Osteoblast (primary cell): ENCODE measurements around the gene ZNF521. TPM values are rescaled to one million over a fixed set of nuclear protein-coding genes. Genes with fewer than 3 reads are reported as not detected.

ENCODE experiments used
- DNase-seq: peaks from one replicate; pipeline ENCODE4 v3.0.0; 2011; ENCODE audit warnings: low spot score, mixed read lengths; ENCODE audit not compliant: insufficient read length; ENCODE audit errors: missing footprints
- H2AFZ ChIP-seq: 2 replicates; pipeline ENCODE4 v1.6.0; 2011; ENCODE audit warnings: mild to moderate bottlenecking, low read length
- H3K27ac ChIP-seq: 2 replicates; pipeline ENCODE4 v1.5.1; 2011; ENCODE audit warnings: mild to moderate bottlenecking, low read depth, low read length, moderate library complexity
- H3K27me3 ChIP-seq: 2 replicates; pipeline ENCODE4 v1.6.0; 2012; ENCODE audit warnings: mild to moderate bottlenecking, control low read depth, inconsistent platforms, low read length, moderate library complexity; ENCODE audit not compliant: insufficient read depth
- H3K36me3 ChIP-seq: 2 replicates; pipeline ENCODE4 v1.5.1; 2011; ENCODE audit warnings: mild to moderate bottlenecking, low read length, control low read depth, moderate library complexity; ENCODE audit not compliant: insufficient read depth
- H3K4me1 ChIP-seq: 2 replicates; pipeline ENCODE4 v1.5.1; 2011; ENCODE audit warnings: mild to moderate bottlenecking, low read length, control low read depth, moderate library complexity; ENCODE audit not compliant: insufficient read depth
- H3K4me2 ChIP-seq: 2 replicates; pipeline ENCODE4 v1.6.0; 2011; ENCODE audit warnings: mild to moderate bottlenecking, low read length; ENCODE audit not compliant: insufficient read depth
- H3K4me3 ChIP-seq: fragments of 200-600 bp; sonication (generic); 3 replicates; pipeline ENCODE4 v1.5.1; 2012; ENCODE audit warnings: mild to moderate bottlenecking, low read length, inconsistent platforms; ENCODE audit not compliant: insufficient read depth
- H3K79me2 ChIP-seq: 2 replicates; pipeline ENCODE4 v1.6.0; 2012; ENCODE audit warnings: mild to moderate bottlenecking, low read length, control low read depth, inconsistent platforms; ENCODE audit not compliant: insufficient read depth
- H3K9me3 ChIP-seq: 2 replicates; pipeline ENCODE4 v1.5.1; 2011; ENCODE audit warnings: low read depth, low read length, control low read depth
- H4K20me1 ChIP-seq: 2 replicates; pipeline ENCODE4 v1.6.0; 2012; ENCODE audit warnings: mild to moderate bottlenecking, low read length, control low read depth; ENCODE audit not compliant: insufficient read depth
- total RNA-seq: library from RNA; depleted of rRNA; stranded (reverse); fragments of >200 nt; gene quantifications from 2 replicates; pipeline ENCODE4 v1.2.3, GENCODE V29; 2012
- TF ChIP-seq, protein P1 (sequence below): IDR thresholded peaks from 2 replicates; pipeline ENCODE4 v1.5.1; 2011; ENCODE audit warnings: mild to moderate bottlenecking, low read depth, low read length, moderate library complexity; ENCODE audit errors: extremely low read depth

The ZNF521 gene
- total RNA-seq, 1 donor = 27.5 TPM

DNA sequence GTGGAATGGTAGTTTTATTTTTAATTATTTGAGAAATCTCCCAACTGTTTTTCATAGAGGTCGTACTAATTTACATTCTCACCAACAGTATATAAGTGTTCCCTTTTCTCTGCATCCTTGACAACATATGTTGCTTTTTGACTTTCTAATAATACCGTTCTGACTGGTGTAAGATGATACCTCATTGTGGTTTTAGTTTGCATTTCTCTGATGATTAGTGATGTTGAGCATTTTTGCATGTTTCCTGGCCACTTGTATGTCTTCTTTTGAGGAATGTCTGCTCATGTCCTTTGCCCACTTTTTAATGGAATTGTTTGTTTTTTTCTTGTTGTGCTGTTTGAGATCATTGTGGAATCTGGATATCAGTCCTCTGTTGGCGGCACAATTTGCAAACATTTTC, 242.5 kb downstream of the ZNF521 start:
- Histone ChIP-seq H3K9me3 (no peaks in the 10 kb centered on the region), H3K4me2 (no peak overlapping the region), H3K79me2 (no peaks in the 10 kb centered on the region), H3K4me3 (no peak overlapping the region), H3K27ac (no peak overlapping the region), H3K36me3 (no peaks in the 10 kb centered on the region), H3K4me1 (no peaks in the 10 kb centered on the region), H3K27me3 (no peaks in the 10 kb centered on the region), H4K20me1 (no peaks in the 10 kb centered on the region), H2AFZ (no peak overlapping the region)
- DNase-seq = no peak
- TF ChIP-seq, protein P1, sequence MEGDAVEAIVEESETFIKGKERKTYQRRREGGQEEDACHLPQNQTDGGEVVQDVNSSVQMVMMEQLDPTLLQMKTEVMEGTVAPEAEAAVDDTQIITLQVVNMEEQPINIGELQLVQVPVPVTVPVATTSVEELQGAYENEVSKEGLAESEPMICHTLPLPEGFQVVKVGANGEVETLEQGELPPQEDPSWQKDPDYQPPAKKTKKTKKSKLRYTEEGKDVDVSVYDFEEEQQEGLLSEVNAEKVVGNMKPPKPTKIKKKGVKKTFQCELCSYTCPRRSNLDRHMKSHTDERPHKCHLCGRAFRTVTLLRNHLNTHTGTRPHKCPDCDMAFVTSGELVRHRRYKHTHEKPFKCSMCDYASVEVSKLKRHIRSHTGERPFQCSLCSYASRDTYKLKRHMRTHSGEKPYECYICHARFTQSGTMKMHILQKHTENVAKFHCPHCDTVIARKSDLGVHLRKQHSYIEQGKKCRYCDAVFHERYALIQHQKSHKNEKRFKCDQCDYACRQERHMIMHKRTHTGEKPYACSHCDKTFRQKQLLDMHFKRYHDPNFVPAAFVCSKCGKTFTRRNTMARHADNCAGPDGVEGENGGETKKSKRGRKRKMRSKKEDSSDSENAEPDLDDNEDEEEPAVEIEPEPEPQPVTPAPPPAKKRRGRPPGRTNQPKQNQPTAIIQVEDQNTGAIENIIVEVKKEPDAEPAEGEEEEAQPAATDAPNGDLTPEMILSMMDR = no peak

DNA sequence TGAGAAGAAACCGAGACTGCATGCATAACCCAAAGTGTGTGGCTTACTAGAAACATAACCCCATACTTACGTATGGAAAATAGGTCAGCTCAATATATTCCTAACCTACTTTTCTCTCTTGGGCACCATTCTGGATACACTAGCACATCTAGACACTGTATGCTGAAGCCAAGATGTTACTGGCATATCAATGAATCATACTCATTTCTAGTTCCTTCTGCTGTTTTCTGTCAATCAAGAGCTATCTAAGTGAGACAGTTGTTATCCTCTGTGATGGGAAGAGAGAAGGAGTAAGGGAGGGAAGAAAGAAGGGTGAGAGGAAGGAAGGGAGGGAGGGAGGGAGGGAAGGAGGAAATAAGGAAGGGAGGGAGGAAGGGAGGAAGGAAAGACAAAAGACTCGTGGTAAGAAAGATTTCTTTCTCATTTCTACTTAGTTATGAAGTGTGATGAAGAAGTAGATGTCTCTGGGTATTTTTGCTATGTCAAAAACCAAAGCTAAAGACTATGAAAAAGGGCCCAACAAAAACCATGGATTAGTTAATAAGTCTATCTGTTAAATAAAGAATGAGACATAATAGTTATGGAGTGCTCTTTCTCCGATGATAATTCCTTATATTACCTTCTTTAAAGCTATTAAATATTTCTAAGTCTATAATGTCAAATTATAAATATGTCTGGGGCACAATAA, 248.4 kb downstream of the ZNF521 start:
- Histone ChIP-seq H3K27me3 (no peaks in the 10 kb centered on the region), H3K4me2 (no peak overlapping the region), H3K79me2 (no peaks in the 10 kb centered on the region), H3K36me3 (no peaks in the 10 kb centered on the region), H4K20me1 (no peaks in the 10 kb centered on the region), H3K4me1 (no peaks in the 10 kb centered on the region), H2AFZ (no peak overlapping the region), H3K4me3 (no peak overlapping the region), H3K27ac (no peak overlapping the region), H3K9me3 (no peaks in the 10 kb centered on the region)
- DNase-seq = no peak
- TF ChIP-seq, protein P1 = no peak

DNA sequence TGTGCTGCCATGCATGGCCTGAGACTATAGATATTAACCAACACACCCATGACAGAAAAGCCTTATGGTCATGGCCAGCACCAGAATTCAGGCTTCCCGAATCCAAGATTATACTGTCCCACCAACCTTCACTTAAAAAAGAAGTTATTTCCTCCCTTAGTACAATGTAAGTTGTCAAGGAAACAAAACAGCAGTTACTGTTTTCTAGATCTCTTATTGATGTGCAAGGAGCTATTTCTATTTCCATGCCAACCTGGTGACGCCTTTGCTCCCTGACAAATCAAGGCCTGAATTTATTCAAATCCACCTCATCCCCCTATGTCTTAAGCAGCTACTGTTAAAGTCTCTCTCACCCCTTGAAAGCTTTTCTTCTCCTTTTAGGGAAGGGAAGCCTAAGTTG, 249.3 kb downstream of the ZNF521 start:
- no peaks in the 10 kb centered on the region for H4K20me1 ChIP-seq

DNA sequence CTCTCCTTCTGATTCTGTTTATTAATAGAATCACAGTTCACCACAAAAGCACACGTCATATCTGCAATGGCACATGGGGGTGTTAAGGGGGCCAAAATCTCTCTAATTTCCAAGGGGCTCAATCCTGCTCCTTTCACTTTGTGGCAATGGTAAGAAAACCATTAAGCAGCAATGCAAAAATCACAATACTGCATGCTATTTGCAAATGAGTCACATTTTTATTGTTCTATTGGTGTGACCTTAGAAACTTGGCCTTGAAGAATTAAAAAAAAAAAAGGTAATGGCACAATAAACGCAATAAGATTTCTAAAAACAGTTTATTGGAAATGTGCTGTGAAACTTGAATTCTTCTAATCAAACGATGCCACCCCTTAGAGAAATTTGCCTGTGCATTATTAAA, 251.5 kb downstream of the ZNF521 start:
- Histone ChIP-seq H3K27me3 (no peaks in the 10 kb centered on the region), H3K4me1 (no peaks in the 10 kb centered on the region), H3K9me3 (no peaks in the 10 kb centered on the region), H4K20me1 (no peaks in the 10 kb centered on the region), H3K36me3 (no peaks in the 10 kb centered on the region), H3K27ac (no peak overlapping the region), H3K79me2 (no peaks in the 10 kb centered on the region), H3K4me2 (no peak overlapping the region), H2AFZ (no peak overlapping the region), H3K4me3 (no peak overlapping the region)
- no peak for DNase-seq
- TF ChIP-seq, protein P1 = no peak

More for the DNA sequence above, 249.3 kb downstream of the ZNF521 start:
- Histone ChIP-seq H3K79me2 (no peaks in the 10 kb centered on the region), H2AFZ (no peak overlapping the region), H3K4me1 (no peaks in the 10 kb centered on the region), H3K4me3 (no peak overlapping the region), H3K4me2 (no peak overlapping the region), H3K9me3 (no peaks in the 10 kb centered on the region), H3K27me3 (no peaks in the 10 kb centered on the region), H3K36me3 (no peaks in the 10 kb centered on the region), H3K27ac (no peak overlapping the region)
- TF ChIP-seq, protein P1 = no peak
- DNase-seq = no peak
